C1 segment of cervical spinal cord (tissue), 14 donors: ENCODE measurements around the gene FAM120B.
"Not testable (repeated sequence)": the region's sequence is repeated elsewhere in the genome, so short reads cannot be mapped to it uniquely, and the experiment has no call there.

Experiments
- DNase-seq, 14 donors: peaks; one replicate each; lab custom pipeline; 2025; lab: John Stamatoyannopoulos, UW

Gene FAM120B

GRCh38 chr6:170385506-170385905 is 78.9 kb downstream of the FAM120B start:
- no peak for DNase-seq

GRCh38 chr6:170388113-170388512 is 81.6 kb downstream of the FAM120B start:
- DNase-seq: no peak

DNA sequence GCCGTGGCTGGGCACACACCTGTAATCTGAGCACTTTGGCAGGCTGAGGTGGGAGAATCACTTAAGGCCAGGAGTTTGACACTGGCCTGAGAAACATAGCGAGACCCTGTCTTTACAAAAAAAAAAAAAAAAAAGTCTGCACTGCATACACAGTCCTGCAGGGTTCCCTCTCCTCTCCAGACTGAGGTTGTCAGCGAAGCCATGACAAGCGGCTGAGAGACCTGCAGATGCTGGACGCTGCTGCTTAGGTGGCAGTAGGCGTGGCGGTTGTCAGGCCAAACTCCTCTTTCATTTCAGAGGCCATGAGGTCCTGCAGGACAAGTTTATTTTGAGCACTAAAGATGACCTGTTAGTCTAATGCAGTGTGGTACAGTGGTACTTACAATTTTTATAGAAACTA is 86.5 kb downstream of the FAM120B start:
- DNase-seq: no peak

- DNase-seq: no peak
Observed at GRCh38 chr6:170393807-170394399, 87.3 kb downstream of the FAM120B start.

GRCh38 chr6:170394980-170395379 is 88.4 kb downstream of the FAM120B start:
- DNase-seq: no peak

DNA sequence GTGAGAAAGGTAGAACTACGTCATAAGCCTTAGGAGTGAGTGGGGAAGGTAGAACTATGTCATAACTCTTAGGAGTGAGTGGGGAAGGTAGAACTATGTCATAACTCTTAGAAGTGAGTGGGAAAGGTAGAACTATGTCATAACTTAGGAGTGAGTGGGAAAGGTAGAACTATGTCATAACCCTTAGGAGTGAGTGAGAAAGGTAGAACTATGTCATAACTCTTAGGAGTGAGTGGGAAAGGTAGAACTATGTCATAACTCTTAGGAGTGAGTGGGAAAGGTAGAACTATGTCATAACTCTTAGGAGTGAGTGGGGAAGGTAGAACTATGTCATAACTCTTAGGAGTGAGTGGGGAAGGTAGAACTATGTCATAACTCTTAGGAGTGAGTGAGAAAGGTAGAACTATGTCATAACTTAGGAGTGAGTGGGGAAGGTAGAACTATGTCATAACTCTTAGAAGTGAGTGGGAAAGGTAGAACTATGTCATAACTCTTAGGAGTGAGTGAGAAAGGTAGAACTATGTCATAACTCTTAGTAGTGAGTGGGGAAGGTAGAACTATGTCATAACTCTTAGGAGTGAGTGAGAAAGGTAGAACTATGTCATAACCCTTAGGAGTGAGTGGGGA is 92.3 kb downstream of the FAM120B start:
- DNase-seq: not testable (repeated sequence)

GRCh38 chr6:170399955-170400558 is 93.5 kb downstream of the FAM120B start:
- DNase-seq: not testable (repeated sequence)

DNA sequence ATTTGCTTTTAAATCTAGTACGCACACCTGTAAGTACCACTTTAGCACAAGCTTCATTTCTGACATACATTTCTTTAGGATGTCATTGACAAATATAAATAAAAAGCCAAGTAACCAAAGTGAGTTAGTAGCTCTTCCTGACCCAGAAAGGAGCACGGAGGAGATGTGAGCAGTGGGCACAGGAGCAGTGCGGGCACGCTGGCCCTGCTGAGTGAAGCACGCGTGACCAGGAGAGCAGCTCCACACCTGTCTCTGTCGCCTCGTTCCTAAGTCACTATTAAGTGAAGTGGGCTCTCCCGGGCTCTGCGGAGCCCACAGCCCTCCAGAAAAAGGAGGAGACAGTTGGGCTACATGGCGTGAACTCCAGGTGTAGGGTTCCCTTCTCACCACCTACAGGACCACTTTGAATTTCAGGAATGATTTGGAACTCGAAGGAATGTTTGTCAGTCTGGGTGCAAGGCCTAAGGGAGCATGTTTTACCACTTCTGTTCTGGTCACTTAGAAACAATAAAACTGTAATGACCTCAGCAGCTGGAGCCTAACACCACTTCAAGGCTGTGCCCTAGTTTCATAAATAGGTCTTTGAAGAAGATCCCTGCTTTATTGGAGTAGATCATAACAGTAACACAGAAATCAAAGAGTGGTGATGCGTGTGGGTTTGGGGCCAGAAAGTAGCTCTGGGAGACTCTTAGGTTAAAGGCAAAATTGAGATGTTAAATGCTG is 95.9 kb downstream of the FAM120B start:
- DNase-seq: no peak

DNA sequence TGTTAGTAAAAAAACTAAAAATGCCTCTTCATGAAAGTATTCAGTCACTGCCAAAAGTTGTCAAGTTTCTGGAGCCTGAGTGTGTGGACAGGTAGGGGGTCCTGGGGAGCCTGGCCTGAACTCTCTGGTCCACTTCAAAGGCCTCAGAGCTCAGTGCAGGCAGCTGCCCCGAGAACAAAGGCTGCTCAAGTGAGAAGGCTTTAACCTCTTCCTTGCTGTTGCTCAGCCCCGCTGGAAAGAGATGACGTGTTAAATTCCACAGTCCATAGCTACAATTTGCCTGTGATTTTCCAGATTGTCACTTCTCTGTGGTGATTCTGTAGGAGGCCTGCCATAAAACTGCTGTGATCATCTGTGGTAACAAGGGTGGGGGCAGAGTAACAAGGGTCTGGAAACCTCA is 96.9 kb downstream of the FAM120B start:
- DNase-seq: peak in 1 of 14 donors; percentile 29

GRCh38 chr6:170404036-170404435 is 97.5 kb downstream of the FAM120B start:
- peak in 7 of 14 donors; percentile 17 to 88 (median 26) for DNase-seq

DNA sequence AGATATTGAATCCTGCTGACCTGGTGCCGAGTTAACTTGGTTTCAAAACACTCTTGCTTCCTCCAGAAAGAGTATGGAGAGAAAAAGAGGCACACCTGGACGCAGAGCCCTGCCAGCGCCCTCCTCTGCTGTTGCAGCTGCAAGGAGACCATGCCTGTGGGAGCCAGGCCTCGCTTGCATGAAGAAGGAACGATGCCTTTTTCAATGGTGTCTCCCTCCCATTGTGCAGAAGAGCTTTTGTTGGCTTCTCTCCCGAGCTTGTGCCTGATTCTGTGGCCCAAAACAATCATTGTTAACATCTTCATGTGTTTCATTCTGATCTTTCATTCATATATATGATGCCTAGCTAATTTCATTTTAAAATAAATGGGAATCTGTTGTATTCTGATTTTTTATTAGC is 98.1 kb downstream of the FAM120B start:
- DNase-seq: no peak

DNA sequence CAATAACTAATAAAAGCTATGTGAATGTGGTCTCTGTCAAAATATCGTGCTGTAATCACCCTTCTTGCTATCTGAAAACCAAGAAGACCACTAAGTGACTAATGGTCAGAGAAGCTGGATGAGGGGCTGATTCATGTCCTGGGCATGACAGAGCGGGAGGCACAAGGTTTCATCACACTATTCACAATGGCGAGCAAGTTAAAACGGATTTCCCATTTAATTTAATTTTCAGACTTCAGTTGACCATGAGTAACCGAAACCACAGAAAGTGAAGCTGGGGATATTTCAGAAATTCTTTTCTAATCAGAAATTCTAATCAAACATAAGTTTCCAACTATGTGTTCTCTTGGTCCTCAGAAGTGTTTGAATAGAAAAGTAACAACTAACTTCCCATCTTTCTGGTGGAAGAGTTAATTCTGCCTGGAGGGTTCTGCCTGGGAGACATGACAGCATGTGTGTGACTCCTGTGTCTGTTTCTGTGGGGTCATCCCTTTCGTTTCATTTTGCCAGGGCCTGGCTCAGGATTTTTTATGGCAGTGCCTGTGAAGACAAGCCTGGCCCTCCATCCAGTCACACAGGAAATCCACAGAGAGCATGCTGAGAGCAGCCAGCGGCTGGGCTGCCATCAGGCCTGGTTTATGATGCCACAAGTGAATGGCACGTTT is 98.9 kb downstream of the FAM120B start:
- DNase-seq: no peak

GRCh38 chr6:170407200-170407599 is 100.6 kb downstream of the FAM120B start:
- DNase-seq: peak in 1 of 14 donors; percentile 2

- DNase-seq: peak in 1 of 14 donors; percentile 6
Observed at GRCh38 chr6:170407932-170408331, 101.4 kb downstream of the FAM120B start.

DNA sequence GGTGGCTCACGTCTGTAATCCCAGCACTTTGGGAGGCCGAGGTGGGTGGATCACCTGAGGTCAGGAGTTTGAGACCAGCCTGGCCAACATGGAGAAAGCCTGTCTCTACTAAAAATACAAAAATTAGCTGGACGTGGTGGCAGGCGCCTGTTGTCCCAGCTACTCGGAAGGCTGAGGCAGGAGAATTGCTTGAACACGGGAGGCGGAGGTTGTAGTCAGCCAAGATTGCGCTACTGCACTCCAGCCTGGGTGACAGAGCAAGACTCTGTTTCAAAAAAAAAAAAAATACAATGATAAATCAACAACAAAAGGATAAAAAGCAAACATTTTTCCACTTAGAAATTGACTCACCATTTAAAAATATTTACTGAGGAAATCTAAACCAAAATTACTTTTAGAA is 103.2 kb downstream of the FAM120B start:
- not testable (repeated sequence) for DNase-seq

GRCh38 chr6:170410241-170410640 is 103.7 kb downstream of the FAM120B start:
- DNase-seq: no peak

- DNase-seq: no peak
Observed at GRCh38 chr6:170415318-170415717, 108.8 kb downstream of the FAM120B start.

GRCh38 chr6:170416303-170416702 is 109.7 kb downstream of the FAM120B start:
- no peak for DNase-seq

DNA sequence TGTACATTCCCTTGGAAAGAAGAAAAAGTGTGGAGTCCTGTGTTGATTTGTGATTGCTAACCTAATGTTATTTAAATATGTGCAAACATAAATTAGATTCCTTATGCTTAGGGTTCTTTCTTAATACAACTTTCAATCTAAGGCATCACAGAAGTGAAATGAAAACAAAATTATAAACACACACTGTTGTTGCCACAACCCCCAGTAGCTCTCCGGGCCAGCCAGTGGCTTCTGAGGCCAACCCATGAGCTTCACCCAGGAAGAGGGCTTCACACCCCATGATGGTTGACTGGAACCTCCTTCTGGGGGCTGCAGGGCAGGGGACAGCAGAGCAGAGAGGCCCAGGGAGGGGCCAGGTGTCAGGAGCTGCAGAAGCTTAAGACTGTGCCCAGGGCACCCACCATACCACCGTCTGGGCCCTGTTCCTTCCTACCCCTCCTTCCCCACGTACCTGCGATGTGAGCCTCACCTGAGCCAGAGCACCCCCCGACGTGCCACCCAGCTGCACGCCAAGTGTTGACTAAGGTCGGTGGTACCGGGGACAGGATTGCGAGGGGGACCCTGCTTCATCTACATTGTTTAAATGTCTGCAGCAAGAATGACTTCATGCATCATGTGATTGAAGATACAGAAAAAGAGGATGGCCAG is 110.5 kb downstream of the FAM120B start:
- no peak for DNase-seq

GRCh38 chr6:170417881-170418280 is 111.3 kb downstream of the FAM120B start:
- DNase-seq: no peak

DNA sequence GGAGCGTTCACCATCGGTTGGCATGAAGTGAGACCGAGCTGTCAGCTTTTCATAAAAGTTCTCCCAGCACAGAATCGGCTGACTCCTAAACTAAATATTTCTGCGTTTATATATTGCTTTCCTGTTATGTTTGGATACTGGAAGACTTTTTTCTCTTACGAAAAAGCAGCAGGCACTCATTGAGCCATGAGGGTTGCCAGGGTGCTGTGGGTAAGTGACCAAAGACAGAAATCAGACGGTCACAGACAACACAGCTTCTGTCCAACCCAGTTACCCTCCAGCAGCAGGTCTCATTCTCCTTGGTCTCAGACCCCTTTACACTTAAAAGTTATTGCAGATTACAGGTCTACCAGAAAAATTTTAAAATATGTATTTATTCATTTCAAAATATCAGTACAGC is 113.7 kb downstream of the FAM120B start:
- no peak for DNase-seq
